GM12878 (cell line): Measurements from ENCODE around the gene CALD1. TPM values are rescaled to one million over a fixed set of nuclear protein-coding genes. Genes with fewer than 3 reads are reported as not detected.

Source experiments
- ATAC-seq: fragments of 200-7000 bp; cut with Tn5 transposase; 3 replicates; pipeline ENCODE4 v1.9.1; 2020; ENCODE audit warnings: mild to moderate bottlenecking, moderate library complexity
- BruUV-seq: library from RNA; stranded (reverse); fragments of 400-500 nt; replicated peaks from 2 replicates; lab custom pipeline; 2021; lab: Mats Ljungman, UMichigan
- CTCF ChIA-PET: fragments of 300-600 bp; sonication (Branson Sonifier 250); formaldehyde crosslinking; extraction: SDS; loops from one replicate; lab custom pipeline; 2021; ENCODE audit warnings: inconsistent platforms; lab: Yijun Ruan, JAX
- POLR2A ChIA-PET: fragments of 350-600 bp; formaldehyde crosslinking; extraction: SDS; loops from one replicate; lab custom pipeline; 2021; ENCODE audit warnings: inconsistent platforms; lab: Charles Lee
- RAD21 ChIA-PET: fragments of 300-600 bp; sonication (Branson Sonifier 250); formaldehyde crosslinking; loops from one replicate; lab custom pipeline; 2023; ENCODE audit warnings: antibody characterized with exemption; ENCODE audit not compliant: unreplicated experiment; lab: Charles Lee
- SMC1A ChIA-PET: fragments of 300-600 bp; sonication (Branson Sonifier 250); formaldehyde crosslinking; loops from one replicate; lab custom pipeline; 2023; ENCODE audit not compliant: unreplicated experiment, uncharacterized antibody; lab: Charles Lee
- DNase-seq: peaks from one replicate; pipeline ENCODE4 v3.0.0-alpha.2; 2011; ENCODE audit warnings: low read depth, low spot score
- FAIRE-seq: peaks from 3 replicates; lab custom pipeline; 2011; peaks lifted over from hg19 to GRCh38; lab: Jason Lieb, UNC
- H2AFZ ChIP-seq: 2 replicates; pipeline ENCODE4 v1.6.0; 2011; ENCODE audit warnings: low read depth, low read length, control low read depth; ENCODE audit not compliant: control insufficient read depth
- H3K27ac ChIP-seq: 2 replicates; pipeline ENCODE4 v1.5.1; 2011; ENCODE audit warnings: control low read depth; ENCODE audit not compliant: control insufficient read depth, insufficient read depth
- H3K27me3 ChIP-seq, 2 experiments: replicated peaks in 1 of 2; 2 replicates each; pipeline versions ENCODE4 v1.6.0 to v1.6.1; 2011; ENCODE audit warnings: low read length in 1 of 2; ENCODE audit not compliant: control insufficient read depth in 2 of 2, insufficient read depth in 2 of 2
- H3K36me3 ChIP-seq, 2 experiments: 2 replicates each; pipeline ENCODE4 v1.5.1; 2011; ENCODE audit warnings: low read length in 1 of 2; ENCODE audit not compliant: control insufficient read depth in 2 of 2, insufficient read depth in 2 of 2
- H3K4me1 ChIP-seq: 2 replicates; pipeline ENCODE4 v1.6.1; 2011; ENCODE audit warnings: mild to moderate bottlenecking, low read length, moderate library complexity, mixed read lengths; ENCODE audit not compliant: control insufficient read depth, insufficient read depth
- H3K4me2 ChIP-seq: 2 replicates; pipeline ENCODE4 v1.6.0; 2011; ENCODE audit warnings: control low read depth; ENCODE audit not compliant: control insufficient read depth, insufficient read depth
- H3K4me3 ChIP-seq: fragments of 200-600 bp; sonication (generic); 2 replicates; pipeline ENCODE4 v1.5.1; 2016
- H3K79me2 ChIP-seq: 2 replicates; pipeline ENCODE4 v1.6.0; 2011; ENCODE audit warnings: low read length; ENCODE audit not compliant: control insufficient read depth, insufficient read depth
- H3K9ac ChIP-seq: 2 replicates; pipeline ENCODE4 v1.8.0; 2011; ENCODE audit warnings: low read length, control low read depth, mixed read lengths; ENCODE audit not compliant: control insufficient read depth, insufficient read depth
- H3K9me3 ChIP-seq: replicated peaks from 3 replicates; pipeline ENCODE4 v1.5.1; 2011; ENCODE audit warnings: mild to moderate bottlenecking, low read length; ENCODE audit not compliant: control insufficient read depth, insufficient read depth
- H4K20me1 ChIP-seq: 2 replicates; pipeline ENCODE4 v1.6.0; 2011; ENCODE audit not compliant: control insufficient read depth, insufficient read depth
- BMI1 ChIP-seq: fragments of 450-650 bp; IDR thresholded peaks from 2 replicates; pipeline ENCODE4 v1.6.1; 2016; ENCODE audit warnings: mild to moderate bottlenecking, moderate library complexity, borderline replicate concordance
- EGR1 ChIP-seq, 2 experiments: IDR thresholded peaks; 1 replicate in 1 of 2; 2 replicates in 1 of 2; pipeline ENCODE4 v1.6.1; 2011 to 2012; ENCODE audit warnings: low read depth in 2 of 2, low read length in 2 of 2, borderline replicate concordance in 1 of 2, mild to moderate bottlenecking in 1 of 2, moderate library complexity in 1 of 2
- FOS ChIP-seq: IDR thresholded peaks from 3 replicates; pipeline ENCODE4 v1.6.1; 2011; ENCODE audit warnings: borderline replicate concordance; ENCODE audit not compliant: insufficient read length; ENCODE audit errors: extremely low read depth
- GABPA ChIP-seq: IDR thresholded peaks from 2 replicates; pipeline ENCODE4 v1.6.1; 2014; ENCODE audit warnings: antibody characterized with exemption, low read depth, mild to moderate bottlenecking, inconsistent platforms
- IKZF1 ChIP-seq: fragments of 450-650 bp; conservative IDR thresholded peaks from 2 replicates; pipeline ENCODE4 v1.6.1; 2017; ENCODE audit warnings: antibody characterized with exemption, mild to moderate bottlenecking
- IKZF2 ChIP-seq, 2 experiments: fragments of 450-650 bp; IDR thresholded peaks; 2 replicates each; pipeline ENCODE4 v1.6.1; 2017; ENCODE audit warnings: mild to moderate bottlenecking in 2 of 2, moderate library complexity in 2 of 2
- KDM1A ChIP-seq: fragments of 200-600 bp; sonication (generic); IDR thresholded peaks from 2 replicates; pipeline ENCODE4 v1.6.1; 2016; ENCODE audit warnings: borderline replicate concordance
- KLF5 ChIP-seq: fragments of 450-650 bp; IDR thresholded peaks from 2 replicates; pipeline ENCODE4 v1.6.1; 2014; ENCODE audit warnings: mild to moderate bottlenecking; ENCODE audit not compliant: partially characterized antibody
- LARP7 ChIP-seq: fragments of 450-650 bp; IDR thresholded peaks from 2 replicates; pipeline ENCODE4 v1.6.1; 2017; ENCODE audit warnings: mild to moderate bottlenecking
- MEF2A ChIP-seq: IDR thresholded peaks from 2 replicates; pipeline ENCODE4 v1.6.1; 2011; ENCODE audit warnings: low read depth, mild to moderate bottlenecking, low read length, moderate library complexity; ENCODE audit not compliant: insufficient read depth
- MXI1 ChIP-seq: fragments of 150-350 bp; IDR thresholded peaks from 2 replicates; pipeline ENCODE4 v1.6.1; 2011; ENCODE audit warnings: low read depth, mild to moderate bottlenecking, inconsistent platforms, low read length, improper control_type of control experiment
- MYB ChIP-seq: fragments of 150-350 bp; IDR thresholded peaks from 2 replicates; pipeline ENCODE4 v1.6.1; 2014; ENCODE audit warnings: mild to moderate bottlenecking, low read depth, low read length, borderline replicate concordance
- NFIC ChIP-seq: IDR thresholded peaks from 2 replicates; pipeline ENCODE4 v1.6.1; 2012; ENCODE audit warnings: low read depth, mild to moderate bottlenecking, inconsistent platforms, low read length, moderate library complexity
- PAX8 ChIP-seq: fragments of 450-650 bp; IDR thresholded peaks from 2 replicates; pipeline ENCODE4 v1.6.1; 2017; ENCODE audit warnings: mild to moderate bottlenecking, moderate library complexity
- RB1 ChIP-seq: fragments of 450-650 bp; formaldehyde crosslinking; IDR thresholded peaks from 2 replicates; pipeline ENCODE4 v1.6.1; 2017; ENCODE audit warnings: mild to moderate bottlenecking, borderline replicate concordance
- TCF3 ChIP-seq: IDR thresholded peaks from 2 replicates; pipeline ENCODE4 v1.6.1; 2012; ENCODE audit warnings: low read depth, mild to moderate bottlenecking, low read length, borderline replicate concordance; ENCODE audit not compliant: insufficient read depth
- ZNF207 ChIP-seq: fragments of 450-650 bp; IDR thresholded peaks from 2 replicates; pipeline ENCODE4 v1.6.1; 2014; ENCODE audit warnings: antibody characterized with exemption, mild to moderate bottlenecking, borderline replicate concordance
- WGBS: methylation state at CpG from one replicate; pipeline ENCODE4 v1.1.6; 2016; ENCODE audit warnings: low lambda C conversion rate; ENCODE audit not compliant: insufficient replicate concordance, insufficient coverage; ENCODE audit errors: missing lambda C conversion rate; 5-methylcytosine and 5-hydroxymethylcytosine counted together
- in situ Hi-C: fragments of 300-500 bp; cut with MboI; formaldehyde crosslinking; loops from 9 replicates; pipeline ENCODE4 v1.14.3; 2018; ENCODE audit warnings: mixed read lengths
- intact Hi-C: fragments of 100-400 bp; cut with micrococcal nuclease; formaldehyde crosslinking; loops from one replicate; pipeline ENCODE4 v1.14.2; 2022; ENCODE audit not compliant: unreplicated experiment
- polyA plus RNA-seq, 11 experiments: library from polyadenylated mRNA; depleted of rRNA in 4 of 11; unstranded in 6 of 11; stranded (reverse) in 5 of 11; fragments of >200 nt; fragmentation: Nextera tagmentation in 4 of 11; fragmentation: Illumina TruSeq in 1 of 11; extraction: Ambion mirVana in 4 of 11; extraction: Trizol in 1 of 11; gene quantifications; 1 replicate in 1 of 11; 2 replicates in 10 of 11; pipeline versions ENCODE4 v1.2.1 to v1.2.3, GENCODE V29; 2011 to 2016; ENCODE audit warnings: inconsistent platforms in 2 of 11, missing spikeins in 2 of 11, low read depth in 1 of 11
- total RNA-seq, 4 experiments: library from RNA; depleted of rRNA in 3 of 4; stranded (reverse); fragments of >200 nt in 3 of 4; fragmentation: Illumina TruSeq in 1 of 4; extraction: Trizol in 1 of 4; gene quantifications; 2 replicates each; pipeline versions ENCODE4 v1.2.1 to v1.2.3, GENCODE V29; 2013 to 2021
- TF ChIP-seq, protein P1 (sequence below): IDR thresholded peaks from 2 replicates; pipeline ENCODE4 v1.6.1; 2012; ENCODE audit warnings: improper control_type of control experiment, low read depth, low read length; ENCODE audit not compliant: insufficient replicate concordance

The CALD1 gene
- total and polyA plus RNA-seq, 10 of the 15 experiments (the other 5 are each of a cell fraction or from before 2014, with no cell fraction given), result 0.03 to 1.3 (median 0.22) TPM

- TF ChIP-seq, protein P1, sequence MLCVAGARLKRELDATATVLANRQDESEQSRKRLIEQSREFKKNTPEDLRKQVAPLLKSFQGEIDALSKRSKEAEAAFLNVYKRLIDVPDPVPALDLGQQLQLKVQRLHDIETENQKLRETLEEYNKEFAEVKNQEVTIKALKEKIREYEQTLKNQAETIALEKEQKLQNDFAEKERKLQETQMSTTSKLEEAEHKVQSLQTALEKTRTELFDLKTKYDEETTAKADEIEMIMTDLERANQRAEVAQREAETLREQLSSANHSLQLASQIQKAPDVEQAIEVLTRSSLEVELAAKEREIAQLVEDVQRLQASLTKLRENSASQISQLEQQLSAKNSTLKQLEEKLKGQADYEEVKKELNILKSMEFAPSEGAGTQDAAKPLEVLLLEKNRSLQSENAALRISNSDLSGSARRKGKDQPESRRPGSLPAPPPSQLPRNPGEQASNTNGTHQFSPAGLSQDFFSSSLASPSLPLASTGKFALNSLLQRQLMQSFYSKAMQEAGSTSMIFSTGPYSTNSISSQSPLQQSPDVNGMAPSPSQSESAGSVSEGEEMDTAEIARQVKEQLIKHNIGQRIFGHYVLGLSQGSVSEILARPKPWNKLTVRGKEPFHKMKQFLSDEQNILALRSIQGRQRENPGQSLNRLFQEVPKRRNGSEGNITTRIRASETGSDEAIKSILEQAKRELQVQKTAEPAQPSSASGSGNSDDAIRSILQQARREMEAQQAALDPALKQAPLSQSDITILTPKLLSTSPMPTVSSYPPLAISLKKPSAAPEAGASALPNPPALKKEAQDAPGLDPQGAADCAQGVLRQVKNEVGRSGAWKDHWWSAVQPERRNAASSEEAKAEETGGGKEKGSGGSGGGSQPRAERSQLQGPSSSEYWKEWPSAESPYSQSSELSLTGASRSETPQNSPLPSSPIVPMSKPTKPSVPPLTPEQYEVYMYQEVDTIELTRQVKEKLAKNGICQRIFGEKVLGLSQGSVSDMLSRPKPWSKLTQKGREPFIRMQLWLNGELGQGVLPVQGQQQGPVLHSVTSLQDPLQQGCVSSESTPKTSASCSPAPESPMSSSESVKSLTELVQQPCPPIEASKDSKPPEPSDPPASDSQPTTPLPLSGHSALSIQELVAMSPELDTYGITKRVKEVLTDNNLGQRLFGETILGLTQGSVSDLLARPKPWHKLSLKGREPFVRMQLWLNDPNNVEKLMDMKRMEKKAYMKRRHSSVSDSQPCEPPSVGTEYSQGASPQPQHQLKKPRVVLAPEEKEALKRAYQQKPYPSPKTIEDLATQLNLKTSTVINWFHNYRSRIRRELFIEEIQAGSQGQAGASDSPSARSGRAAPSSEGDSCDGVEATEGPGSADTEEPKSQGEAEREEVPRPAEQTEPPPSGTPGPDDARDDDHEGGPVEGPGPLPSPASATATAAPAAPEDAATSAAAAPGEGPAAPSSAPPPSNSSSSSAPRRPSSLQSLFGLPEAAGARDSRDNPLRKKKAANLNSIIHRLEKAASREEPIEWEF, result no peak
- TF ChIP-seq ZNF207 (no peak), TCF3 (no peak)
These were observed 50.0 kb downstream of the CALD1 start (continued) for GRCh38 chr7:134829380-134829986.

DNA sequence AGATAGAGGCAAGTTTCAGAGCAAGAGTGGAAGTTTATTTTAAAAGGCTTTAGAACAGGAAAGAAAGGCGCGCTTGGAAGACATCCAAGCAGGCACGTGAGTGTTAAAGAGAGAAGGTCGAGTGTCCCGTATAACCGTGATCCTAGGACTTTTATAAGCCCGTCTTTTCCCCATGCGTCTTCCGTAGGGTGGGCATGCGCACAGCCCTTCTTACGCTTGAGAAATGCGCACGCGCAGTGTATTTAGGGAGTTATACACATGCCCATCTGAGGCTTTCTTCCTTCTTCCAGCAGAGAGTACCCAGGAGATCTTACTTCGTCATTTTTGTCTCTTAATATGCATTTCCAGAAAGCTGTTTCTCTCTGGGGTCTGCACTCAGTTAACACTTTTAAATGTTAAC, 52.4 kb downstream of the CALD1 start:
- no peak for ATAC-seq
- Histone ChIP-seq H4K20me1 (no peaks in the 10 kb centered on the region), H3K4me1 (no peaks in the 10 kb centered on the region), H3K27me3 (no peaks in the 10 kb centered on the region; a peak in 1 of 4 replicates), H3K79me2 (no peaks in the 10 kb centered on the region), H3K4me2 (no peak overlapping the region), H3K9ac (no peak overlapping the region), H2AFZ (no peak overlapping the region), H3K4me3 (no peak overlapping the region), H3K27ac (no peak overlapping the region), H3K36me3 (no peaks in the 10 kb centered on the region), H3K9me3 (no peaks in the 10 kb centered on the region)
- no peak for DNase-seq
- ChIA-PET CTCF (no interaction called here), POLR2A (no interaction called here), SMC1A (no interaction called here), RAD21 (no interaction called here)
- FAIRE-seq, result no peak
- WGBS, result 72% methylated on average over 15 of the region's 15 CpGs
- in situ Hi-C loops, result no loop called here
- intact Hi-C loops, result no loop called here
- BruUV-seq, result no TSS peak
- TF ChIP-seq IKZF1 (no peak), PAX8 (no peak), BMI1 (no peak), LARP7 (no peak), MYB (no peak), IKZF2 (IDR thresholded peaks at IDR 0.05) (no peak), FOS (no peak), GABPA (no peak), RB1 (no peak), KDM1A (no peak), KLF5 (no peak), MEF2A (no peak), EGR1 (IDR thresholded peaks at IDR 0.05; ENCODE audit: borderline replicate concordance in 1 of 2, low read depth in 2 of 2, low read length in 2 of 2) (no peak), NFIC (no peak), MXI1 (no peak)
